ENCODE measurements around the gene DHX16.

DHX16 gene

GRCh38 chr6:30614044-30614842 is 58.6 kb downstream of the DHX16 start:
- H3K4me1 Mint-ChIP-seq (ENCODE audit: low read depth), result peaks cover 64% of the 10 kb centered on the region
- H3K9me3 Mint-ChIP-seq, result no peaks in the 10 kb centered on the region
- H3K27ac Mint-ChIP-seq, result peak overlapping the region; percentile 99
- H3K36me3 Mint-ChIP-seq (ENCODE audit: low read depth), result peaks cover 95% of the 10 kb centered on the region
- DNase-seq, result no peak
- peak overlapping the region; percentile 93 for H3K4me3 Mint-ChIP-seq
- no peaks in the 10 kb centered on the region for H3K27me3 Mint-ChIP-seq

GRCh38 chr6:30613251-30614043 is 59.4 kb downstream of the DHX16 start:
- Mint-ChIP-seq H3K27me3 (no peaks in the 10 kb centered on the region), H3K4me1 (ENCODE audit: low read depth) (peaks cover 64% of the 10 kb centered on the region), H3K36me3 (ENCODE audit: low read depth) (peaks cover 96% of the 10 kb centered on the region), H3K4me3 (peak overlapping the region; percentile 93), H3K9me3 (no peaks in the 10 kb centered on the region), H3K27ac (peak overlapping the region; percentile 99)
- DNase-seq, result no peak

- Mint-ChIP-seq H3K36me3 (ENCODE audit: low read depth) (peaks cover 97% of the 10 kb centered on the region), H3K27me3 (no peaks in the 10 kb centered on the region), H3K9me3 (no peaks in the 10 kb centered on the region), H3K4me1 (ENCODE audit: low read depth) (peaks cover 65% of the 10 kb centered on the region), H3K27ac (peak overlapping the region; percentile 99), H3K4me3 (peak overlapping the region; percentile 93)
- DNase-seq, result no peak
Observed at GRCh38 chr6:30612687-30613248, 60.0 kb downstream of the DHX16 start.

- H3K4me1 Mint-ChIP-seq (ENCODE audit: low read depth), result peaks cover 70% of the 10 kb centered on the region
- peaks cover 99% of the 10 kb centered on the region for H3K36me3 Mint-ChIP-seq (ENCODE audit: low read depth)
- DNase-seq, result no peak
- H3K27ac Mint-ChIP-seq, result peak overlapping the region; percentile 80
- H3K27me3 Mint-ChIP-seq, result no peaks in the 10 kb centered on the region
- no peak overlapping the region for H3K4me3 Mint-ChIP-seq
- no peaks in the 10 kb centered on the region for H3K9me3 Mint-ChIP-seq
Observed at GRCh38 chr6:30612213-30612612, 60.6 kb downstream of the DHX16 start.

- H3K27ac Mint-ChIP-seq, result peak overlapping the region; percentile 80
- no peak overlapping the region for H3K4me3 Mint-ChIP-seq
- DNase-seq, result no peak
- H3K27me3 Mint-ChIP-seq, result no peaks in the 10 kb centered on the region
- H3K9me3 Mint-ChIP-seq, result no peaks in the 10 kb centered on the region
- H3K4me1 Mint-ChIP-seq (ENCODE audit: low read depth), result peaks cover 70% of the 10 kb centered on the region
- H3K36me3 Mint-ChIP-seq (ENCODE audit: low read depth), result peaks cover 98% of the 10 kb centered on the region
Observed at GRCh38 chr6:30611856-30612194, 61.0 kb downstream of the DHX16 start.

DNA sequence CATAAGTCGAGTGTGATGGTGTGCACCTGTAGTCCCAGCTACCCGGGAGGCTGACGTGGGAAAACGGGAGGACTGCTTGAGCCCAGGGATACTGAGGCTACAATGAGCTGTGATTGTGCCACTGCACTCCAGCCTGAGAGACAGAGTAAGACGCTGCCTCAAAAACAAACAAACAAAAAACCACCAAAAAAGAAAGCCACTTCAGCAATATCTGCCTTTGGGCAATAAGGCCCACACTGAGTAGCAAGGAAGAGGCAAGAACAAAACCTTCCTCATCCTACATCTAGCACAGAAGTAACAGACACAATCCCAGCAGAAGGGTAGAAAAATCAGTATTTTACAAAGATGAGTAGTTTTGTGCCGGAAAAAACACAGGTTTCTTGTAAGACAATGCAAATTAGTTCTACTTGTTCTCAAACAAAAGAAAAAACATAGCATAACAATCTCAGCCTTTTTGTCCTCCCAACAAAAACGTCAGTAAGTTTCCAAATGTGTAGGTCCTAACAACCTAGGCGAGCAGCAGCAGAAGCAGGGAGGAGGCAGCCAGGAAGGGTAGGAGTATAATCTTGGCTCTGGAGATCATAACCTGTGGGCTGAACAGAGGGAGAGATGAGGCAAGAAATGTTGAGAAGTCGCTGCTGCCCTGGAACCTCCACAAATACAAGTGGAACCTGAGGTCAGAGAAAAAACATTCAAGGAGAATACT is 61.5 kb downstream of the DHX16 start:
- peaks cover 98% of the 10 kb centered on the region for H3K36me3 Mint-ChIP-seq (ENCODE audit: low read depth)
- no peaks in the 10 kb centered on the region for H3K9me3 Mint-ChIP-seq
- DNase-seq, result no peak
- peaks cover 73% of the 10 kb centered on the region for H3K4me1 Mint-ChIP-seq (ENCODE audit: low read depth)
- H3K27me3 Mint-ChIP-seq, result no peaks in the 10 kb centered on the region
- no peak overlapping the region for H3K4me3 Mint-ChIP-seq
- peak overlapping the region; percentile 80 for H3K27ac Mint-ChIP-seq

GRCh38 chr6:30610065-30610464 is 62.7 kb downstream of the DHX16 start:
- H3K9me3 Mint-ChIP-seq, result no peaks in the 10 kb centered on the region
- peaks cover 98% of the 10 kb centered on the region for H3K36me3 Mint-ChIP-seq (ENCODE audit: low read depth)
- no peaks in the 10 kb centered on the region for H3K27me3 Mint-ChIP-seq
- peaks cover 77% of the 10 kb centered on the region for H3K4me1 Mint-ChIP-seq (ENCODE audit: low read depth)
- DNase-seq, result no peak
- no peak overlapping the region for H3K4me3 Mint-ChIP-seq
- peak overlapping the region; percentile 80 for H3K27ac Mint-ChIP-seq

- H3K9me3 Mint-ChIP-seq, result no peaks in the 10 kb centered on the region
- no peak overlapping the region for H3K4me3 Mint-ChIP-seq
- H3K36me3 Mint-ChIP-seq (ENCODE audit: low read depth), result peaks cover 99% of the 10 kb centered on the region
- peaks cover 33% of the 10 kb centered on the region for H3K4me1 Mint-ChIP-seq (ENCODE audit: low read depth)
- H3K27me3 Mint-ChIP-seq, result no peaks in the 10 kb centered on the region
- H3K27ac Mint-ChIP-seq, result peak overlapping the region; percentile 50
- DNase-seq, result no peak
Observed at GRCh38 chr6:30603961-30604360, 68.8 kb downstream of the DHX16 start.

All from activated T-cell treated with anti-CD3 and anti-CD28 coated beads, Interleukin-2, amount 50 U/mL, for 24 hours (primary cell).